Heart left ventricle (tissue), 16 donors: ENCODE results near the gene DOCK4. TPM values are rescaled to one million over a fixed set of nuclear protein-coding genes. Genes with fewer than 3 reads are reported as not detected.
A peak's percentile ranks its signal among the peaks of the same experiment; 100 is the strongest.

ENCODE experiments used
- ATAC-seq, 4 donors: fragments of 200-7000 bp; cut with Tn5 transposase; one replicate each; pipeline ENCODE4 v1.9.1; 2020 to 2022; ENCODE audit warnings: moderate library complexity in 4 of 4, mild to moderate bottlenecking in 3 of 4, moderate number of reproducible peaks in 1 of 4
- DNase-seq, 5 donors: peaks; one replicate each; pipeline ENCODE4 v3.0.0-alpha.2; 2020
- H3K27ac ChIP-seq, 12 donors: fragments of 200-600 bp; sonication (generic) in 4 of 12; one replicate each; pipeline versions ENCODE4 v1.5.0 to v1.8.0; 2016 to 2022; ENCODE audit warnings: mild to moderate bottlenecking in 2 of 12
- H3K27me3 ChIP-seq, 9 donors: fragments of 200-600 bp; sonication (generic) in 2 of 9; one replicate each; pipeline versions ENCODE4 v1.5.1 to v1.8.0; 2016 to 2022; ENCODE audit warnings: mild to moderate bottlenecking in 3 of 9
- H3K36me3 ChIP-seq, 9 donors: fragments of 200-600 bp; sonication (generic) in 2 of 9; one replicate each; pipeline versions ENCODE4 v1.5.0 to v1.8.0; 2018 to 2022; ENCODE audit warnings: mild to moderate bottlenecking in 2 of 9
- H3K4me1 ChIP-seq, 12 donors: fragments of 200-600 bp; sonication (generic) in 4 of 12; one replicate each; pipeline versions ENCODE4 v1.5.0 to v1.8.0; 2016 to 2022; ENCODE audit warnings: mild to moderate bottlenecking in 3 of 12
- H3K4me3 ChIP-seq, 12 donors: fragments of 200-600 bp; sonication (generic) in 4 of 12; one replicate each; pipeline versions ENCODE4 v1.5.0 to v1.8.0; 2017 to 2022; ENCODE audit warnings: mild to moderate bottlenecking in 9 of 12, moderate library complexity in 4 of 12
- H3K9me3 ChIP-seq, 12 donors: fragments of 200-600 bp; sonication (generic) in 4 of 12; one replicate each; pipeline versions ENCODE4 v1.5.0 to v1.8.0; 2016 to 2022; ENCODE audit warnings: mild to moderate bottlenecking in 1 of 12
- CTCF ChIP-seq, 12 donors: fragments of 200-600 bp; sonication (generic) in 4 of 12; IDR thresholded peaks; one replicate each; pipeline versions ENCODE4 v1.5.0 to v1.8.0; 2018 to 2022; ENCODE audit warnings: antibody characterized with exemption in 12 of 12, mild to moderate bottlenecking in 5 of 12
- POLR2A ChIP-seq, 2 donors: fragments of 450-650 bp; IDR thresholded peaks; one replicate each; pipeline ENCODE4 v1.6.1; 2017; ENCODE audit warnings: antibody characterized with exemption in 2 of 2, mild to moderate bottlenecking in 2 of 2, moderate library complexity in 2 of 2
- WGBS, 4 donors: extraction: QIAGEN DNeasy Blood & Tissue Kit in 2 of 4; methylation state at CpG; one replicate each; pipeline versions ENCODE4 v1.1.5 to v1.1.7; 2013 to 2018; 5-methylcytosine and 5-hydroxymethylcytosine counted together
- intact Hi-C, 10 donors: fragments of 100-400 bp; cut with DNase I; formaldehyde crosslinking; loops; one replicate each; pipeline versions ENCODE4 v1.11.1 to v1.14.2; 2022
- polyA plus RNA-seq, 2 donors: library from polyadenylated mRNA; stranded (reverse); fragments of 200-250 nt; gene quantifications; one replicate each; pipeline ENCODE4 v1.2.3, GENCODE V29; 2013
- total RNA-seq, 9 donors: library from RNA; depleted of rRNA in 2 of 9; stranded (reverse); fragments of >200 nt in 2 of 9; fragmentation: NEBNext Ultra II Directional in 3 of 9; extraction: Animal tissue kit (Norgen Biotek cat#: 25700) in 3 of 9; gene quantifications; one replicate each; pipeline versions ENCODE4 v1.1.0 to v1.2.4, GENCODE V29; 2016 to 2023
- donor health status: ischemic (EF 13 %, LVEDD 7.1; RV severe dilation, severe dysfunction).
- donor health status: healthy with polysubstance abuse.
- donor health status: DM: no; HTN: yes; CAD: no.
- donor health status: DM: no; HTN: no; CAD: no.
- donor health status: ischemic (EF 25% LVEDD 6.9; RV normal size, moderate dysfunction).
- donor health status: ischemic (EF 25% LVEDD 5.7; RV mildly dilated, moderate dysfunction).
- donor health status: healthy.
- donor health status: DM: yes; HTN: yes; CAD: no.
- donor health status: ischemic (EF 35%, LVEDD 5.7; RV mildly dilated, moderate dysfunction).
- donor health status: nonischemic (EF 11% LVEDD 7.7; RV severe dilation, severe dysfunction).
- donor health status: DM: yes; HTN: yes; CAD: no.
- donor health status: PGD.
- donor health status: ischemic (EF 29% LVEDD 5.4; RV normal size, mild dysfunction).
- donor health status: nonischemic (EF 23%, LVEDD 6.1; RV moderate dilation, normal function).

The DOCK4 gene
- total and polyA plus RNA-seq, 11 donors: 5.1 to 40.8 (median 13.1) TPM

GRCh38 chr7:111863269-111863668 lies 342.9 kb downstream of the DOCK4 start:
- Histone ChIP-seq H3K4me1 (peaks cover 0 to 12% (median 8%) of the 10 kb centered on the region in 12 donors), H3K27me3 (no peaks in the 10 kb centered on the region), H3K27ac (no peak overlapping the region), H3K4me3 (no peak overlapping the region), H3K36me3 (peaks cover 0 to 52% (median 16%) of the 10 kb centered on the region in 9 donors), H3K9me3 (no peaks in the 10 kb centered on the region)
- DNase-seq: no peak
- 84 to 92% (median 85%) methylated on average over 7 of the region's 7 CpGs for WGBS, 4 donors
- ATAC-seq: no peak
- no peak for TF ChIP-seq POLR2A (IDR thresholded peaks at IDR 0.05)
- no peak for TF ChIP-seq CTCF (IDR thresholded peaks at IDR 0.05)
- intact Hi-C loops: no loop called here

- Histone ChIP-seq H3K27ac (no peak overlapping the region), H3K4me1 (peaks cover 0 to 2% (median 0%) of the 10 kb centered on the region in 12 donors), H3K36me3 (peaks cover 0 to 39% (median 16%) of the 10 kb centered on the region in 9 donors), H3K9me3 (no peaks in the 10 kb centered on the region), H3K4me3 (no peak overlapping the region), H3K27me3 (no peaks in the 10 kb centered on the region)
- 84 to 99% (median 95%) methylated on average over 6 of the region's 6 CpGs for WGBS, 4 donors
- TF ChIP-seq CTCF (IDR thresholded peaks at IDR 0.05): no peak
- TF ChIP-seq POLR2A (IDR thresholded peaks at IDR 0.05): no peak
- intact Hi-C loops: no loop called here
- no peak for DNase-seq
- ATAC-seq: no peak
These were observed 346.0 kb downstream of the DOCK4 start for GRCh38 chr7:111860248-111860647.

GRCh38 chr7:111858331-111858730 lies 347.9 kb downstream of the DOCK4 start:
- intact Hi-C loops: loop anchor here in 5 of 10 donors (5.0 to 10.0 kb wide), 5 partner anchors 96 to 549 kb away; no protein-coding TSS in a partner anchor
- no peaks in the 10 kb centered on the region for H3K27me3 ChIP-seq
- ATAC-seq: no peak
- peaks cover 0 to 5% (median 0%) of the 10 kb centered on the region in 12 donors for H3K4me1 ChIP-seq
- peaks cover 0 to 32% (median 15%) of the 10 kb centered on the region in 9 donors for H3K36me3 ChIP-seq
- no peak for TF ChIP-seq CTCF (IDR thresholded peaks at IDR 0.05)
- no peak for TF ChIP-seq POLR2A (IDR thresholded peaks at IDR 0.05)
- no peak overlapping the region for H3K27ac ChIP-seq
- H3K9me3 ChIP-seq: no peaks in the 10 kb centered on the region
- 91 to 97% (median 94%) methylated on average over 3 of the region's 3 CpGs for WGBS, 4 donors
- no peak overlapping the region for H3K4me3 ChIP-seq
- DNase-seq: no peak

GRCh38 chr7:111855842-111856227 lies 350.4 kb downstream of the DOCK4 start:
- ATAC-seq: peak; percentile 44 to 73 (median 63)
- WGBS, 4 donors: 55 to 63% (median 58%) methylated on average over 5 of the region's 5 CpGs

More at GRCh38 chr7:111855842-111856227, 350.4 kb downstream of the DOCK4 start:
- Histone ChIP-seq H3K4me1 (peaks cover 0 to 5% (median 0%) of the 10 kb centered on the region in 12 donors), H3K27ac (no peak overlapping the region), H3K27me3 (no peaks in the 10 kb centered on the region), H3K36me3 (peaks cover 0 to 18% (median 9%) of the 10 kb centered on the region in 9 donors), H3K4me3 (no peak overlapping the region), H3K9me3 (no peaks in the 10 kb centered on the region)
- TF ChIP-seq POLR2A (IDR thresholded peaks at IDR 0.05) (no peak), CTCF (IDR thresholded peaks at IDR 0.05) (peak in 2 of 12 donors; percentile 9 to 21)
- no peak for DNase-seq
- intact Hi-C loops: loop anchor here in 7 of 10 donors (2.0 to 10.0 kb wide), 7 partner anchors 93 to 551 kb away; no protein-coding TSS in a partner anchor
